GM21447 (cell line): Measurements from ENCODE around the gene FBXL17.

Experiments used
- ATAC-seq: cut with Tn5 transposase; IDR thresholded peaks from one replicate; pipeline ENCODE4 v1.9.1; 2021; ENCODE audit not compliant: unreplicated experiment

Gene FBXL17

GRCh38 chr5:107826311-107827000 is 555.4 kb downstream of the FBXL17 start:
- ATAC-seq: no peak

DNA sequence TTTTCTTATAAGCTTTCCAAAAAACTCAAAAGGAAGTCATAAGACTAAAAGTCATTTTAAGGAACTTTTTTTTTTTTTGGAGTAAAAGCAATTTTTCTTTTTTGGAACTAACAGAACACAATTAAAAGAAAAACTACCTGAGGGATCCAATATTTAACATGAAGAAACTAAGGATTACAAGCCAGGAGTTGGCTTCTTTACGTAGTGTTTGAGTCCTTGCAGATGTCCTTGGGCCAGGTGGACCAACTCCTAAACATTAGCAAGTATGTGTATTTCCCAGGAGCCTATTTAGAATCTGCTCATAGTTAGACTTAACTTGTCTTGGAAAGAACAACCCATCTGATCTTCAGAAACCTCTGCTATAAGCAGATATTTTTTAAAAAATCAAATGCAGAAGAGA is 557.1 kb downstream of the FBXL17 start:
- ATAC-seq: no peak

- ATAC-seq: no peak
Measured at GRCh38 chr5:107821288-107821687, 560.6 kb downstream of the FBXL17 start.

DNA sequence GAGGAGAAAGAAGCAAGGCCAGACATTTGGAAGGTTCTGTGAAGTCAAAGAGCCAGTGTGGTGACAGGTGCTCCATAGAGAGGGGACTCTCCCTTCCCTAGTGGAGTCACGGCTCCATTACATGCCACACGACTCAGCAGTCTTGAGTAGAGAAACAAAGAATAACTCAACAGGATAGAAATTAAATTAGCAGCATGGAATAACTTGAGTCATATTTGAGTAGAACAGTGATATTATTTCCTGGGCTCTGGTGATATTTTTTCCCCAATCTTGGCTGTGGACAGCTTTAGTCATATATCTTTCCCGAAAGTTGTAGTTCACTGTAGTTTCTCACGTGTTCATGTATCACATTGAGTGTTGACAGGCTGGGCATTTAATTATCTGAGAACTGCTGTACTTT is 561.5 kb downstream of the FBXL17 start:
- no peak for ATAC-seq

DNA sequence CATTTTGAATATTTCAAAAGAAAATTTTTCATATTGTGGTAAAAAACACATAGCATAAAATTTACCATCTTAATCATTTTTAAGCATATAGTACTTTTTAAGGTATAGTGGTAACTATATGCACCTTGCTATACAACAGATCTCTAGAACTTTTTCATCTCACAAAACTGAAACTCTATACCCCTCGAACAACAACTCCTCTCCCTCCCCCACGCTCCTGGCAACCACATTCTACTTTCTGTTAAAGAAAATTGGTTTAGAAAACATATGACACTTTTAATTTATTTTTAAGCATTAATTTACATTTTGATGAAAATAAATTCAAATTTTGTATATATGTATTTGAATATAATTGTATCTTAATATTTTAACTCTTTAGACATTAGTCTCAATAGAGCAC is 563.9 kb downstream of the FBXL17 start:
- ATAC-seq: no peak

DNA sequence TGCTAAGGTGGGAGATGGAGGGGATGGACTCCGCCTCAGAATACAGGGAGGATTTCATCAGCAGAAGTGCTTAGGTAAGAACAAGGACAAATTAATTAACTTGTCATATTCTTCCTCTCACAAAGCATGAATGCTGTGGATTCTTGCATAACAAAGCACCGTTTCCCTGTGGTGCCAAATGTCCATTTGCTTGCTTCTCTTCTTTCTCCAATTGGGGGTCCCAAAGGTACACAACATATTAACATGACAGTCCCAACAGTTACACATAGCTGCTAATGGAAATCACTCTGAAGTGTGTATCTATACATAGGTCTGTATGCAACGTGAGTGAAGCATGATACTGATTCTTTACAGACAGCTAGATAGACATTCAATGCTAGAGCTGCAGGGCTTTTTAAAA is 564.5 kb downstream of the FBXL17 start:
- no peak for ATAC-seq

GRCh38 chr5:107815109-107815508 is 566.8 kb downstream of the FBXL17 start:
- ATAC-seq: no peak

DNA sequence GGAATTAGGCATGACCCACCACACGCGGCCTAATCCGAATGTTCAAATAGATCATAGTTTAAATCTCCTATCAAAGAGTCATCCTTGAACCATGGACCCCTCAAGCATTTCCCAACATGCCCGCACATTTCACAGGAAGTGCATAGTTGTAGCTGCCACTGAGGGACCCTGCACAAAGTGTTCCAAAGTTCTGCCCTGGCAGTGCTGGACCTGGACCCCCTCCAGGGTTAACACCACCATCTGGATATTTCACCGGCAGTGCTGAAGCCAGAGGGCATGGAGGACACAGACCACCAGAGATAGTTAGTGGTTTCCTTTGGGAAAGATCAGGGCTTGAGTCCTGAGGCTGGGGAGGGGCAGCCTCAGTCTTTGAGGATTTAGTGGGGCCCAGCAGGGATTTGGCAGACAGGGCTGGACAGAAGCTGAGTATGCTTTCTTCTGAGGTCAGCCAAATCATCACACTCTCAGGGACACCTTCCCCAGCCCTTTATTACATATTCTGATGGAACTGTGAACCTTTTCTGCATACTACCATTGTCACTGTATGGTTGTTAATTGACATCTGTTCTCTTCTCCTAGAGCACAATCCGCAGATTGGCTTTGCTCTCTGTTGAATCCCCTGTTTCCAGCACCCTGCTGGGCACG is 567.6 kb downstream of the FBXL17 start:
- ATAC-seq: no peak

- peak; percentile 58 for ATAC-seq
Measured at GRCh38 chr5:107813559-107813958, 568.3 kb downstream of the FBXL17 start.

DNA sequence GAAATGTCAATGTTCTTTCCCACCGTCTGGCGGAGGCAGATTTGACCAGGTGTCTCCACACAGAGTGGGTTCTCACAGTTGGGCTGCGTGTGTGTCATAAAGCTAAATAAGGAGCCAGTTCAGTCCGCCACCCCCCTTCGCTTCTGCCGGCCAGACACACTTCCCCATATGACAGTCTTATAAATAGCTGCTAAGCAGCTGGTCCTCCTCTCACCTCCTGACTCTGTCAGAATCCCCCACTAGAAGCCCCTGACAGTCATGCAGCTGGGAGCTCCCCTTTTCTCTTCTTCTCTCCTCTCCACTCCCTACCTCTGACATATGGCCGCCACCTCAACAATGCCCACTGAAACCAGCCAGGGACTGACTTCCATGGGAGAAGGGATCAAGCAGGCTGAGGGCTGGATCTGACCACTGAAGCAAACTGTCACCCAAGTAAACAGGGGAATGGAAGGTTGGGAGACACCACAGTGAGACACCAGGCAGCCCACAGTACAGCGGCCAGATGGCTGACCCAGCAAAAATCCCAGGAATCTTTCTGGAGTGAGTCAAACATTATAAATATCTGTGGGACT is 569.2 kb downstream of the FBXL17 start:
- ATAC-seq: peak; percentile 65

- ATAC-seq: no peak
Measured at GRCh38 chr5:107809201-107810034, 572.5 kb downstream of the FBXL17 start.
